HepG2 (cell line): ENCODE data around the gene TCF25. TPM values are rescaled to one million over a fixed set of nuclear protein-coding genes. Genes with fewer than 3 reads are reported as not detected.

Experiments used
- AGO2 ChIP-seq: fragments of 200-400 bp; formaldehyde crosslinking; optimal IDR thresholded peaks from 2 replicates; pipeline ENCODE3; 2017; ENCODE audit warnings: mild to moderate bottlenecking, low read depth, low read length, moderate library complexity
- CCDC6 ChIP-seq: sonication (generic); formaldehyde crosslinking; IDR thresholded peaks from 2 replicates; pipeline ENCODE4 v1.8.1; 2022; ENCODE audit warnings: mild to moderate bottlenecking, missing genetic modification reagents, moderate library complexity
- ETV6 ChIP-seq: sonication (generic); formaldehyde crosslinking; conservative IDR thresholded peaks from 2 replicates; pipeline ENCODE4 v1.4.0; 2020; ENCODE audit warnings: missing genetic modification reagents
- KLF13 ChIP-seq: sonication (generic); formaldehyde crosslinking; IDR thresholded peaks from 2 replicates; pipeline ENCODE4 v1.4.0; 2020; ENCODE audit warnings: mild to moderate bottlenecking, missing genetic modification reagents
- ZNF124 ChIP-seq: sonication (generic); formaldehyde crosslinking; IDR thresholded peaks from 2 replicates; pipeline ENCODE4 v1.4.0; 2020; ENCODE audit warnings: missing genetic modification reagents
- ZNF343 ChIP-seq: sonication (generic); formaldehyde crosslinking; IDR thresholded peaks from 2 replicates; pipeline ENCODE4 v1.4.0; 2020; ENCODE audit warnings: mild to moderate bottlenecking, missing genetic modification reagents
- polyA plus RNA-seq, 8 experiments: library from polyadenylated mRNA; depleted of rRNA in 3 of 8; stranded (reverse) in 7 of 8; unstranded in 1 of 8; fragments of >200 nt; fragmentation: Illumina TruSeq in 4 of 8; extraction: Trizol in 4 of 8; gene quantifications; 2 replicates each; pipeline versions ENCODE4 v1.2.1 to v1.2.3, GENCODE V29; 2011 to 2016; ENCODE audit warnings: low read depth in 4 of 8, missing spikeins in 1 of 8, mixed read lengths in 1 of 8; ENCODE audit not compliant: insufficient read depth in 1 of 8
- total RNA-seq, 5 experiments: library from RNA; depleted of rRNA; stranded (reverse); fragments of >200 nt; fragmentation: Illumina TruSeq; extraction: Trizol; gene quantifications; 2 replicates each; pipeline ENCODE4 v1.2.3, GENCODE V29; 2016; ENCODE audit warnings: low read depth in 1 of 5
- TF ChIP-seq, protein P1 (sequence below): sonication (generic); formaldehyde crosslinking; IDR thresholded peaks from 2 replicates; pipeline ENCODE4 v1.5.0; 2020; ENCODE audit warnings: mild to moderate bottlenecking, missing genetic modification reagents, borderline replicate concordance
- TF ChIP-seq, protein P2 (sequence below): sonication (generic); formaldehyde crosslinking; IDR thresholded peaks from 2 replicates; pipeline ENCODE4 v1.9.0; 2022; ENCODE audit warnings: missing genetic modification reagents, mild to moderate bottlenecking, borderline replicate concordance

Gene TCF25
- total and polyA plus RNA-seq, 2 of the 13 experiments (the other 11 are each of a cell fraction or from before 2014, with no cell fraction given) = 138 to 206 TPM

DNA sequence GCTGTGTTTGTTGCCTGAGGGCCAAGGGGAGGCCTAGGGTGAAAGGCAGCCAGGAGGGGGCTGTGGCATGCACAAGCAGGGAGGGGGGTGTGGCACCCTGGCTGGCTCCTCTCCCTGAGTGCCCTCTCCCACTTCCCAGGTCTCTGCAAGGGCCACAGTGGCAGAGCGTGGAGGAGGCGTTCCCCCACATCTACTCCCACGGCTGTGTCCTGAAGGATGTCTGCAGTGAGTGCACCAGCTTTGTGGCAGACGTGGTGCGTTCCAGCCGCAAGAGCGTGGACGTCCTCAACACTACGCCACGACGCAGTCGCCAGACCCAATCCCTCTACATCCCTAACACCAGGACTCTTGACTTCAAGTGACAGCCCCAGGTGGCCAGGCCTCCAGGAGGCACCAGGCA is 3.5 kb upstream of the TCF25 start (continued):
- TF ChIP-seq, protein P1, sequence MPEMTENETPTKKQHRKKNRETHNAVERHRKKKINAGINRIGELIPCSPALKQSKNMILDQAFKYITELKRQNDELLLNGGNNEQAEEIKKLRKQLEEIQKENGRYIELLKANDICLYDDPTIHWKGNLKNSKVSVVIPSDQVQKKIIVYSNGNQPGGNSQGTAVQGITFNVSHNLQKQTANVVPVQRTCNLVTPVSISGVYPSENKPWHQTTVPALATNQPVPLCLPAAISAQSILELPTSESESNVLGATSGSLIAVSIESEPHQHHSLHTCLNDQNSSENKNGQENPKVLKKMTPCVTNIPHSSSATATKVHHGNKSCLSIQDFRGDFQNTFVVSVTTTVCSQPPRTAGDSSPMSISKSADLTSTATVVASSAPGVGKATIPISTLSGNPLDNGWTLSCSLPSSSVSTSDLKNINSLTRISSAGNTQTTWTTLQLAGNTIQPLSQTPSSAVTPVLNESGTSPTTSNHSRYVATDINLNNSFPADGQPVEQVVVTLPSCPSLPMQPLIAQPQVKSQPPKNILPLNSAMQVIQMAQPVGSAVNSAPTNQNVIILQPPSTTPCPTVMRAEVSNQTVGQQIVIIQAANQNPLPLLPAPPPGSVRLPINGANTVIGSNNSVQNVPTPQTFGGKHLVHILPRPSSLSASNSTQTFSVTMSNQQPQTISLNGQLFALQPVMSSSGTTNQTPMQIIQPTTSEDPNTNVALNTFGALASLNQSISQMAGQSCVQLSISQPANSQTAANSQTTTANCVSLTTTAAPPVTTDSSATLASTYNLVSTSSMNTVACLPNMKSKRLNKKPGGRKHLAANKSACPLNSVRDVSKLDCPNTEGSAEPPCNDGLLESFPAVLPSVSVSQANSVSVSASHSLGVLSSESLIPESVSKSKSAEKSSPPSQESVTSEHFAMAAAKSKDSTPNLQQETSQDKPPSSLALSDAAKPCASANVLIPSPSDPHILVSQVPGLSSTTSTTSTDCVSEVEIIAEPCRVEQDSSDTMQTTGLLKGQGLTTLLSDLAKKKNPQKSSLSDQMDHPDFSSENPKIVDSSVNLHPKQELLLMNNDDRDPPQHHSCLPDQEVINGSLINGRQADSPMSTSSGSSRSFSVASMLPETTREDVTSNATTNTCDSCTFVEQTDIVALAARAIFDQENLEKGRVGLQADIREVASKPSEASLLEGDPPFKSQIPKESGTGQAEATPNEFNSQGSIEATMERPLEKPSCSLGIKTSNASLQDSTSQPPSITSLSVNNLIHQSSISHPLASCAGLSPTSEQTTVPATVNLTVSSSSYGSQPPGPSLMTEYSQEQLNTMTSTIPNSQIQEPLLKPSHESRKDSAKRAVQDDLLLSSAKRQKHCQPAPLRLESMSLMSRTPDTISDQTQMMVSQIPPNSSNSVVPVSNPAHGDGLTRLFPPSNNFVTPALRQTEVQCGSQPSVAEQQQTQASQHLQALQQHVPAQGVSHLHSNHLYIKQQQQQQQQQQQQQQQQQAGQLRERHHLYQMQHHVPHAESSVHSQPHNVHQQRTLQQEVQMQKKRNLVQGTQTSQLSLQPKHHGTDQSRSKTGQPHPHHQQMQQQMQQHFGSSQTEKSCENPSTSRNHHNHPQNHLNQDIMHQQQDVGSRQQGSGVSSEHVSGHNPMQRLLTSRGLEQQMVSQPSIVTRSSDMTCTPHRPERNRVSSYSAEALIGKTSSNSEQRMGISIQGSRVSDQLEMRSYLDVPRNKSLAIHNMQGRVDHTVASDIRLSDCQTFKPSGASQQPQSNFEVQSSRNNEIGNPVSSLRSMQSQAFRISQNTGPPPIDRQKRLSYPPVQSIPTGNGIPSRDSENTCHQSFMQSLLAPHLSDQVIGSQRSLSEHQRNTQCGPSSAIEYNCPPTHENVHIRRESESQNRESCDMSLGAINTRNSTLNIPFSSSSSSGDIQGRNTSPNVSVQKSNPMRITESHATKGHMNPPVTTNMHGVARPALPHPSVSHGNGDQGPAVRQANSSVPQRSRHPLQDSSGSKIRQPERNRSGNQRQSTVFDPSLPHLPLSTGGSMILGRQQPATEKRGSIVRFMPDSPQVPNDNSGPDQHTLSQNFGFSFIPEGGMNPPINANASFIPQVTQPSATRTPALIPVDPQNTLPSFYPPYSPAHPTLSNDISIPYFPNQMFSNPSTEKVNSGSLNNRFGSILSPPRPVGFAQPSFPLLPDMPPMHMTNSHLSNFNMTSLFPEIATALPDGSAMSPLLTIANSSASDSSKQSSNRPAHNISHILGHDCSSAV (CRISPR knock-in tag) = no peak
- TF ChIP-seq, protein P2, sequence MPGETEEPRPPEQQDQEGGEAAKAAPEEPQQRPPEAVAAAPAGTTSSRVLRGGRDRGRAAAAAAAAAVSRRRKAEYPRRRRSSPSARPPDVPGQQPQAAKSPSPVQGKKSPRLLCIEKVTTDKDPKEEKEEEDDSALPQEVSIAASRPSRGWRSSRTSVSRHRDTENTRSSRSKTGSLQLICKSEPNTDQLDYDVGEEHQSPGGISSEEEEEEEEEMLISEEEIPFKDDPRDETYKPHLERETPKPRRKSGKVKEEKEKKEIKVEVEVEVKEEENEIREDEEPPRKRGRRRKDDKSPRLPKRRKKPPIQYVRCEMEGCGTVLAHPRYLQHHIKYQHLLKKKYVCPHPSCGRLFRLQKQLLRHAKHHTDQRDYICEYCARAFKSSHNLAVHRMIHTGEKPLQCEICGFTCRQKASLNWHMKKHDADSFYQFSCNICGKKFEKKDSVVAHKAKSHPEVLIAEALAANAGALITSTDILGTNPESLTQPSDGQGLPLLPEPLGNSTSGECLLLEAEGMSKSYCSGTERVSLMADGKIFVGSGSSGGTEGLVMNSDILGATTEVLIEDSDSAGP (CRISPR knock-in tag) = 0 out of 2 replicates have a peak, but pooled peaks have one; percentile 36
- TF ChIP-seq ZNF124 (CRISPR knock-in tag) (no peak), CCDC6 (CRISPR knock-in tag) (no peak), ETV6 (CRISPR knock-in tag) (no peak), AGO2 (peak; percentile 63), ZNF343 (CRISPR knock-in tag) (0 out of 2 replicates have a peak, but pooled peaks have one; percentile 28), KLF13 (CRISPR knock-in tag) (0 out of 2 replicates have a peak, but pooled peaks have one; percentile 51)
- TF ChIP-seq, all 625 proteins: peak for 6
